Measurements from ENCODE around the gene SH2D3A. TPM values are rescaled to one million over a fixed set of nuclear protein-coding genes. Genes with fewer than 3 reads are reported as not detected.

Gene SH2D3A
- 17.4 to 19.4 TPM (median 18.3 TPM) in 5 replicates for total RNA-seq (2022; extraction: Qiagen RNA extraction; ENCODE audit: low read depth)

DNA sequence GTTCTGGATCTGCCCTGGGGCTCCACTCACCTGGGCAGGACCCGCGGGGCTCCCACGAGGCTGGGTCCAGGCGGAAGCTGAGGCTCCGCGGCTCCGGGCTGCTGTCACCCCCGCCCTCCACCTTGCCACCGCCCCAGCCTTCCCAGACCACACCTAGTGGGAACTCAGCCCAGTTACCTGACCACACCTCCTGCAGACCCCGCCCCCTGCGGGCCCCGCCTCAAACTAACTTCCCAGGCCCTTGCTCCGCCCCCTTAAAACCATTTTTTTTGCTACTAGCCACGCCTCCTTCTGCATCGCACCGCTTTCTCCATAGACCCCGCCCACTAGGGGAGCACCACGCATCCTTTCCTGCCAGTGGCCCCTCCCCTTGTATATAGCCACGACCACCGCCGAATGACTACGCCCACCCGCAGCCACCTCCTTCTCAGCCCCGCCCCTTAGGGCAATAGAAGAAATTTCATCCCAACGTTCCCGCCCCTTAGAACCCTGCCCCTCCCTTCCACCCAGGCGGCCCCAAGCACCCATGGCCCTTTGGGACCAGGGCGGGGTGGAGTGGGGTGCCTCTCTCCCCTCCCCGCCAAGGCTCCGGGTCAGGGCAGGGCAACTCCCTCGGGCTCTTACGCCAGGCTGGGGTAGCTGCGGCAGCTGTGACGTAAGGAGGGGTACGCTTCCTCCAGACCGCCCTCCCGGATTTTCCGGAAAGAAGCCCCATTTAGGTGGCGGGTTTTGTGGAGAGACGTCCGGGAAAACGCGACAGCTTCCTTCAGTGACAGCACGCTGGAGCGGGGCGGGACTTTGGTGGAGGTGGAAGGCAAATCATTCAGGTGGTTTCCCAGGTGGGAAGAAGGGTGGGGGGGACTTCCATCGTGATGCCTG is at the start of gene SH2D3A:
Gene SH2D3A, minus strand, starts transcription at position 79 of the 879 bp plus-strand sequence. CDS start 3,687 bp downstream, outside the sequence.

DNA sequence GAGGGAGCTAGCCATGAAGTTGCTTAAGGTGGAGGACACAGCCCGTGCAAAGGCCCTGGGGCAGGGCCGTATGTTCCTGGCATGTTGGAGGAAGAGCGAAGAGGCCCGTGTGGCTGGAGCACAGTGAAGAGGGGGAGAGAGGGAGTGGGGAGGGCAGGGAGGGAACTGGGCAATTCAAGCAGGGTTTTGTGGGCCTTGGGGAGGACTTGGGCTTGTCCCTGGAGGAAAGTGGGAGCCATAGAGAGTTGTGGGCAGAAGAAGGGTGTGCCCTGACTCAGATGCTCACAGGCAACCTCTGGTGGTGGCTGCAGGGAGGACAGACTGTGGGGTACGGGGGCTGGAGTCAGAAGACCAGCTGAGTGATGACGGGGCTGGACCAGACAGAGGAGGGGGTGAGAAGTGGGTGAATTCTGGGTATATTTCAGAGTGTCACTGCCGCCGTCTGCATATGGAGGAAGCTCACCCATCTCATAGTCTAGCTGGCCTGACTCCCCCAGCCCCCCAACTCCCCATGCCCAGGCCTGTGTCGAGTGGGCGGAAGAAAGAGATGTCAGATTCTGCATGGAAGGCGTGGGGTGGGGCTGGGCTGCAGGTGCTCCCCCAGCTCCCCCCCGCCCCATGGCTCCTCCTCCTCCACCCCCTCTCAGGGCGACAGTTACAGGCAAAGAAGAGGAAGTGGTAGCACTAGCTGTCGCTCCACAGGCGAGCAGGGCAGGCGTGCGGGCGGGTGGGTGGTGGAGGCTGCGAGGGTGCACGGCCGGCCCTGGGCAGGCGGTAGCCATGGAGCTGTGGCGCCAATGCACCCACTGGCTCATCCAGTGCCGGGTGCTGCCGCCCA is 5.0 kb upstream of the SH2D3A start, which contains the start of gene VAV1:
Gene VAV1, plus strand, starts transcription at position 681 of the 838 bp plus-strand sequence. Its CDS starts 100 bp downstream, at position 781.

DNA sequence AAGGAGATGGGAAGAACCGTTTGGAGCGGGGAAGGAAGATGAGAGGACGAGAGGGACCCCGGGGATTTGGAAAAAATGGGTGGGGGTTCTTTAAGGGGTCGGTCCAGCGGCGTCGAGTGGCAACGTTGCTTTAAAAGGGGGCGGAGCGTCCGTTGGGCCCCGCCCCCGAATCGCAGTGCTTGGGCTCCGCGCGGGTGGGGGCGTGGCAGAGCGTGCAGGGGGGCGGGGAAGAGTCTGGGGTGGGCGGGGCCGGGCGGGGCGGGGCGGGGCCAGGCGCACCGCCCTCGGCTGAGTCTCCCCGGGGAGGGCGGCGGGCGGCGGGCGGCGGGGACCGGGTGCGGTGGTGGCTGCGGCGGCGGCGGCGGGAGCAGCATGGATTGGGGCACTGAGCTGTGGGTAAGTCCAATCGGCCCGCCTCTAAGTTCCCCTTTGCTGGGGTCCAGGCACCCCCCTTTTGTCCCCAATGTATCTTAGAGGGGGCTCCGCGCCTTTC is 27.8 kb downstream of the SH2D3A start, which contains the start of gene TRIP10:
Gene TRIP10, plus strand, starts transcription at position 291 of the 493 bp plus-strand sequence. Its CDS starts 82 bp downstream, at position 373.

GRCh38 chr19:6737284-6737872 is 29.9 kb downstream of the SH2D3A start, which contains the start of gene GPR108:
Gene GPR108, minus strand, starts transcription at chr19:6737580. Its CDS starts 4 bp downstream, at chr19:6737576.

GRCh38 chr19:6720369-6721137 is 46.7 kb downstream of the SH2D3A start, which contains the start of gene C3:
Gene C3, minus strand, starts transcription at chr19:6720650. Its CDS starts 61 bp downstream, at chr19:6720589.

Other genes starting within 250 kb of the SH2D3A start
- 3.9 to 8.1 TPM (median 5.7 TPM) in 5 replicates for gene TNFSF9, start 236.4 kb downstream of the SH2D3A start, total RNA-seq (2022; extraction: Qiagen RNA extraction; ENCODE audit: low read depth)
- gene CD70, start 176.3 kb downstream of the SH2D3A start, total RNA-seq (2022; extraction: Qiagen RNA extraction; ENCODE audit: low read depth) = 14.8 to 26.1 TPM (median 25.1 TPM) in 5 replicates
- gene TNFSF14, start 97.3 kb downstream of the SH2D3A start, total RNA-seq (2022; extraction: Qiagen RNA extraction; ENCODE audit: low read depth) = 0.06 to 0.15 TPM (median 0.07 TPM) in 5 replicates
- gene C3, start 46.8 kb downstream of the SH2D3A start, total RNA-seq (2022; extraction: Qiagen RNA extraction; ENCODE audit: low read depth) = 41.5 to 54.2 TPM (median 50.4 TPM) in 5 replicates
- 33.3 to 42.2 TPM (median 41.7 TPM) in 5 replicates for gene GPR108, start 29.9 kb downstream of the SH2D3A start, total RNA-seq (2022; extraction: Qiagen RNA extraction; ENCODE audit: low read depth)
- gene TRIP10, start 27.8 kb downstream of the SH2D3A start, total RNA-seq (2022; extraction: Qiagen RNA extraction; ENCODE audit: low read depth) = 82.8 to 99.1 TPM (median 95.1 TPM) in 5 replicates
- 6.4 to 9.3 TPM (median 7.6 TPM) in 5 replicates for gene VAV1, start 5.3 kb upstream of the SH2D3A start, total RNA-seq (2022; extraction: Qiagen RNA extraction; ENCODE audit: low read depth)
- gene ADGRE1, start 120.1 kb upstream of the SH2D3A start, total RNA-seq (2022; extraction: Qiagen RNA extraction; ENCODE audit: low read depth) = 3.8 to 5.4 TPM (median 4.8 TPM) in 5 replicates

Measured in A549 treated with GW870086 at 1 μM for 4 hours (cell line).